ENCODE results near the gene SLC25A34. TPM values are rescaled to one million over a fixed set of nuclear protein-coding genes. Genes with fewer than 3 reads are reported as not detected.

The SLC25A34 gene
- total and polyA plus RNA-seq, 2 of the 13 experiments (the other 11 are each of a cell fraction or from before 2014, with no cell fraction given), result 0.13 to 0.18 TPM

DNA sequence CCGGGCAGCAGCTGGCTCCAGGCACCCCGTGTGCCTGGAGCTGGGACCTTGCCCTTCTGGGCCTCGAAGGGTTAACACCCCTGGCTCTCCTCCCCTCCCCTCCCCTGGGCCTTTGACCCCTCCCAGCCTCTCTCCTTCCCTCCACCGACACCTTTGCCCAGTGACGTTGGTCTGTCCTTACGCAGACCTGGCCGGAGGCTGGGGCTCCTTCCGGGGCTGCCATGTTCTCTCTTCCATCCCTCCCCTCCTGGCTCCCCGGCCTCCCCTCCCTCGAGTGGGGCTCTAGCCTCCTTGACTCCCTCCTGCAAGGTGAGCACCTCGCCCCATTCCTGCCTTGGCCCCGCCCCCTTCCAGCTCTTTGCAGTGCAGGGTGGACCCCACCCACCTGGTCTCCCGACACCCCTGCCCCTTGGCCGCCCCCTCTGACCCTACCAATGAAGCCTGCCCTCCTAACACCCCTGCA lies 6.3 kb downstream of the SLC25A34 start, which contains the start of gene TMEM82 (continued):
- TF ChIP-seq, protein P1, sequence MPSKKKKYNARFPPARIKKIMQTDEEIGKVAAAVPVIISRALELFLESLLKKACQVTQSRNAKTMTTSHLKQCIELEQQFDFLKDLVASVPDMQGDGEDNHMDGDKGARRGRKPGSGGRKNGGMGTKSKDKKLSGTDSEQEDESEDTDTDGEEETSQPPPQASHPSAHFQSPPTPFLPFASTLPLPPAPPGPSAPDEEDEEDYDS (CRISPR knock-in tag; IDR thresholded peaks at IDR 0.05), result no peak
- TF ChIP-seq SNAPC5 (CRISPR knock-in tag; IDR thresholded peaks at IDR 0.05; ENCODE audit: borderline replicate concordance) (no peak), ZNF879 (CRISPR knock-in tag; IDR thresholded peaks at IDR 0.05) (no peak)

DNA sequence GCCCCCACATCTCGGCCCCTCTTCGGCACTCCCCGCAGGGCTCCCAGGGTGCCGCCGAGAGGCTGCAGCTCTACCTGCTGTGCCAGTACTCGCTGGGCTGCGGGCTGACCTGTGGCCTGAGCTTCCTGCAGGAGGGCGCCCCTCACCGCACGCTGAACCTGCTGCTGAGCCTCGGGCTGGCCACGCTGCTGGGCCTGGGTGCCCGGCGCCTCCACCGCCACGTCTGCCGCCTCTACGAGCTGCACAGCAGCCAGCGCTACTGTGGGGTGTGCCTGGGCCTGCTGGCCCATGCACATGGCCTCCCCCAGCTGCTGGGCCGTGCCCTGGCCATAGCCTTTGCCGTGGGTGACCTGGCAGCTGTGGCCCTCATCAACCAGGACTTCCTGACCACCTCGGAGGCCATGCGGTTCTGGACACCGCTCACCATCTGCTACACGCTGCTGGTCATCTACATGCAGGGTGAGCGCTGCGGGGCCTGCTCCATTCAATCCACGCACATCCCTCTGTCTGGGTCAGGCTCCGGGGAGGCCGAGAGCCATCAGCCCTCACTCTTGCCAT lies 8.1 kb downstream of the SLC25A34 start:
- no TSS peak for BruUV-seq (replicated peaks)
- H3K27me3 ChIP-seq (ENCODE audit: control insufficient read depth in 1 of 2, insufficient read depth in 2 of 2, low read length in 2 of 2), result no peaks in the 10 kb centered on the region
- intact Hi-C loops (cut with micrococcal nuclease; ENCODE audit: unreplicated experiment) (loop anchor here (10.0 kb wide), 1 partner anchor 59 kb away; the partner anchor contains the start of gene PLEKHM2), in situ Hi-C loops (cut with HindIII; ENCODE audit: extremely low pct_ligation_motif_present, low pct_unique_long_range_greater_than_20kb) (loop anchor here (5.0 kb wide), 1 partner anchor 147 kb away; no protein-coding TSS in a partner anchor)
- DNase-seq (ENCODE audit: low spot score), result no peak
- ChIA-PET CTCF (ENCODE audit: low intra/inter-chr PET ratio, low total read pairs) (no interaction called here), POLR2A (interaction anchor here (1.1 to 1.6 kb wide), 2 partner anchors 141 to 155 kb away, joined by 3 to 4 read pairs; no protein-coding TSS in a partner anchor)
- H3K36me3 ChIP-seq (replicated peaks in 1 of 2; ENCODE audit: control insufficient read depth in 1 of 2, insufficient read depth in 2 of 2, low read length in 2 of 2), result no peaks in the 10 kb centered on the region
- H3K9ac ChIP-seq (ENCODE audit: insufficient read depth, low read depth, low read length), result peak overlapping the region; percentile 21; the same call in 1 of the 2 replicates
- no peak overlapping the region for H2AFZ ChIP-seq (ENCODE audit: low read length)
- peak overlapping the region; percentile 61 for H3K4me2 ChIP-seq (ENCODE audit: low read depth, low read length)
- WGBS (ENCODE audit: low lambda C conversion rate), result 7% methylated on average over 3 of the region's 30 CpGs
- peak; percentile 46 for ATAC-seq
- H4K20me1 ChIP-seq (ENCODE audit: insufficient read depth, low read length), result no peaks in the 10 kb centered on the region
- no peak for FAIRE-seq
- H3K4me1 ChIP-seq (ENCODE audit: insufficient read depth, low read length), result peaks cover 81% of the 10 kb centered on the region
- H3K4me3 ChIP-seq (replicated peaks in 1 of 3; ENCODE audit: insufficient read depth in 1 of 3, low read depth in 2 of 3, low read length in 3 of 3), result peak overlapping the region in 1 of 3 experiments; percentile 48; a peak in 1 of 6 replicates
- no peaks in the 10 kb centered on the region for H3K9me3 ChIP-seq (ENCODE audit: low read length)
- no peaks in the 10 kb centered on the region for H3K79me2 ChIP-seq (ENCODE audit: insufficient read depth, low read length)
- no peak overlapping the region for H3K27ac ChIP-seq (ENCODE audit: extremely low read length, insufficient read depth, low read length)
- TF ChIP-seq ZNF501 (CRISPR knock-in tag; IDR thresholded peaks at IDR 0.05) (0 out of 2 replicates have a peak, but pooled peaks have one; percentile 54), RAD21 (CRISPR knock-in tag; IDR thresholded peaks at IDR 0.05) (peak; percentile 47; the same call in 1 of the 2 replicates), ZFX (CRISPR knock-in tag; IDR thresholded peaks at IDR 0.05; ENCODE audit: low read depth) (peak; percentile 79), NRL (CRISPR knock-in tag; IDR thresholded peaks at IDR 0.05; ENCODE audit: borderline replicate concordance) (0 out of 2 replicates have a peak, but pooled peaks have one; percentile 46), SOX6 (IDR thresholded peaks at IDR 0.05) (no peak), SOX6 (CRISPR knock-in tag; IDR thresholded peaks at IDR 0.05) (no peak), ZNF607 (CRISPR knock-in tag; IDR thresholded peaks at IDR 0.05; ENCODE audit: borderline replicate concordance) (peak; percentile 54; the same call in 1 of the 2 replicates), RARA (CRISPR knock-in tag; IDR thresholded peaks at IDR 0.05) (peak; percentile 31; the same call in 1 of the 2 replicates), SNAI1 (CRISPR knock-in tag; IDR thresholded peaks at IDR 0.05; ENCODE audit: borderline replicate concordance) (no peak), MYC (CRISPR knock-in tag; IDR thresholded peaks at IDR 0.05; ENCODE audit: borderline replicate concordance) (peak; percentile 56; the same call in 1 of the 2 replicates), ZGPAT (CRISPR knock-in tag; IDR thresholded peaks at IDR 0.05) (peak; percentile 39; the same call in 1 of the 2 replicates), RNF2 (conservative IDR thresholded peaks at IDR 0.05; ENCODE audit: low read depth) (peak; percentile 66; the same call in 1 of the 2 replicates), ZNF883 (CRISPR knock-in tag; IDR thresholded peaks at IDR 0.05; ENCODE audit: not compliant biosample characterization) (peak; percentile 63)
- TF ChIP-seq, protein P2, sequence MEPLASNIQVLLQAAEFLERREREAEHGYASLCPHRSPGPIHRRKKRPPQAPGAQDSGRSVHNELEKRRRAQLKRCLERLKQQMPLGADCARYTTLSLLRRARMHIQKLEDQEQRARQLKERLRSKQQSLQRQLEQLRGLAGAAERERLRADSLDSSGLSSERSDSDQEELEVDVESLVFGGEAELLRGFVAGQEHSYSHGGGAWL (CRISPR knock-in tag; IDR thresholded peaks at IDR 0.05), result 0 out of 2 replicates have a peak, but pooled peaks have one; percentile 46
- TF ChIP-seq, protein P3, sequence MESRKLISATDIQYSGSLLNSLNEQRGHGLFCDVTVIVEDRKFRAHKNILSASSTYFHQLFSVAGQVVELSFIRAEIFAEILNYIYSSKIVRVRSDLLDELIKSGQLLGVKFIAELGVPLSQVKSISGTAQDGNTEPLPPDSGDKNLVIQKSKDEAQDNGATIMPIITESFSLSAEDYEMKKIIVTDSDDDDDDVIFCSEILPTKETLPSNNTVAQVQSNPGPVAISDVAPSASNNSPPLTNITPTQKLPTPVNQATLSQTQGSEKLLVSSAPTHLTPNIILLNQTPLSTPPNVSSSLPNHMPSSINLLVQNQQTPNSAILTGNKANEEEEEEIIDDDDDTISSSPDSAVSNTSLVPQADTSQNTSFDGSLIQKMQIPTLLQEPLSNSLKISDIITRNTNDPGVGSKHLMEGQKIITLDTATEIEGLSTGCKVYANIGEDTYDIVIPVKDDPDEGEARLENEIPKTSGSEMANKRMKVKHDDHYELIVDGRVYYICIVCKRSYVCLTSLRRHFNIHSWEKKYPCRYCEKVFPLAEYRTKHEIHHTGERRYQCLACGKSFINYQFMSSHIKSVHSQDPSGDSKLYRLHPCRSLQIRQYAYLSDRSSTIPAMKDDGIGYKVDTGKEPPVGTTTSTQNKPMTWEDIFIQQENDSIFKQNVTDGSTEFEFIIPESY (CRISPR knock-in tag; IDR thresholded peaks at IDR 0.05), result peak; percentile 91
